ENCODE measurements around the gene CMKLR1. TPM values are rescaled to one million over a fixed set of nuclear protein-coding genes. Genes with fewer than 3 reads are reported as not detected.

CMKLR1 gene
- total and polyA plus RNA-seq, 4 donors, result 0.67 to 13.7 (median 5.8) TPM

- DNase-seq (ENCODE audit: low spot score), result no peak
- no peak for TF ChIP-seq FOXA1 (IDR thresholded peaks at IDR 0.05)
- TF ChIP-seq HNF4A (conservative IDR thresholded peaks at IDR 0.05), result no peak
- TF ChIP-seq HNF4G (IDR thresholded peaks at IDR 0.05), result no peak
- TF ChIP-seq RXRA (IDR thresholded peaks at IDR 0.05), result no peak
- no peak for TF ChIP-seq YY1 (IDR thresholded peaks at IDR 0.05)
- TF ChIP-seq GABPA (IDR thresholded peaks at IDR 0.05 in 1 of 2, conservative IDR thresholded peaks at IDR 0.05 in 1 of 2), result no peak
- TF ChIP-seq EGR1 (IDR thresholded peaks at IDR 0.05; ENCODE audit: low read depth in 2 of 2), result no peak
- no peak for TF ChIP-seq ZBTB33 (IDR thresholded peaks at IDR 0.05)
- TF ChIP-seq REST (IDR thresholded peaks at IDR 0.05), result no peak
- no peak for TF ChIP-seq TAF1 (conservative IDR thresholded peaks at IDR 0.05)
- no peak for TF ChIP-seq JUND (IDR thresholded peaks at IDR 0.05)
- no peak for TF ChIP-seq NR2F2 (IDR thresholded peaks at IDR 0.05)
- no peak for TF ChIP-seq MAX (IDR thresholded peaks at IDR 0.05)
- no peak for TF ChIP-seq CTCF (IDR thresholded peaks at IDR 0.05; ENCODE audit: low read depth, low read length, missing input control)
- TF ChIP-seq ATF3 (IDR thresholded peaks at IDR 0.05), result no peak
- TF ChIP-seq SP1 (IDR thresholded peaks at IDR 0.05), result no peak
- TF ChIP-seq RAD21 (IDR thresholded peaks at IDR 0.05), result no peak
- no peak for TF ChIP-seq FOXA2 (IDR thresholded peaks at IDR 0.05)
- Histone ChIP-seq H3K4me1 (ENCODE audit: control insufficient read depth in 4 of 4, insufficient read depth in 4 of 4, low read length in 3 of 4) (no peaks in the 10 kb centered on the region), H3K36me3 (ENCODE audit: control insufficient read depth in 4 of 4, insufficient read depth in 3 of 4, low read depth in 1 of 4, low read length in 3 of 4) (no peaks in the 10 kb centered on the region), H3K27ac (ENCODE audit: low read depth in 1 of 2, low read length in 2 of 2) (no peak overlapping the region), H3K27me3 (ENCODE audit: control insufficient read depth in 4 of 4, insufficient read depth in 4 of 4, low read length in 3 of 4) (peaks cover 0 to 4% (median 0%) of the 10 kb centered on the region in 4 donors), H3K4me3 (ENCODE audit: low read depth in 1 of 3, low read length in 3 of 3) (no peak overlapping the region), H3K9me3 (ENCODE audit: control insufficient read depth in 4 of 4, low read length in 3 of 4) (no peaks in the 10 kb centered on the region), H3K9ac (ENCODE audit: low read depth in 1 of 2, low read length in 2 of 2) (no peak overlapping the region)
- 62% methylated on average over 3 of the region's 3 CpGs for WGBS
Measured at GRCh38 chr12:108282676-108283075, 56.4 kb downstream of the CMKLR1 start.

Measured in liver (tissue), 9 donors.